Transverse colon (tissue), 4 donors: Measurements from ENCODE around the gene ETV6. TPM values are rescaled to one million over a fixed set of nuclear protein-coding genes. Genes with fewer than 3 reads are reported as not detected.
A peak's percentile ranks its signal among the peaks of the same experiment; 100 is the strongest.

Experiments
- DNase-seq: peaks from one replicate; pipeline ENCODE4 v3.0.0-alpha.2; 2019
- H3K27ac ChIP-seq, 4 donors: fragments of 200-600 bp; sonication (generic); 2 replicates each; pipeline ENCODE4 v1.5.1; 2016 to 2018; ENCODE audit warnings: inconsistent platforms in 4 of 4
- H3K27me3 ChIP-seq: fragments of 200-600 bp; sonication (generic); 2 replicates; pipeline ENCODE4 v1.5.1; 2017; ENCODE audit warnings: inconsistent platforms
- H3K36me3 ChIP-seq, 4 donors: fragments of 200-600 bp; sonication (generic); 2 replicates each; pipeline ENCODE4 v1.5.1; 2017 to 2019; ENCODE audit warnings: inconsistent platforms in 4 of 4
- H3K4me1 ChIP-seq, 4 donors: fragments of 200-600 bp; sonication (generic); 2 replicates each; pipeline ENCODE4 v1.5.1; 2017 to 2020; ENCODE audit warnings: inconsistent platforms in 4 of 4
- H3K4me3 ChIP-seq, 4 donors: fragments of 200-600 bp; sonication (generic); 1 replicate in 1 of 4; 2 replicates in 3 of 4; pipeline versions ENCODE4 v1.5.1 to v1.6.1; 2017 to 2019; ENCODE audit warnings: inconsistent platforms in 4 of 4
- H3K9me3 ChIP-seq, 2 donors: fragments of 200-600 bp; sonication (generic); 2 replicates each; pipeline ENCODE4 v1.5.1; 2017 to 2019; ENCODE audit warnings: inconsistent platforms in 2 of 2
- EP300 ChIP-seq: sonication (generic); formaldehyde crosslinking; IDR thresholded peaks from one replicate; pipeline ENCODE4 v1.6.1; 2017; ENCODE audit warnings: antibody characterized with exemption, low read depth
- POLR2A ChIP-seq: fragments of 450-650 bp; IDR thresholded peaks from one replicate; pipeline ENCODE4 v1.6.1; 2016; ENCODE audit warnings: antibody characterized with exemption, mild to moderate bottlenecking, moderate library complexity
- POLR2AphosphoS5 ChIP-seq, 3 donors: sonication (generic); formaldehyde crosslinking; IDR thresholded peaks; one replicate each; pipeline ENCODE4 v1.6.1; 2016; ENCODE audit warnings: antibody characterized with exemption in 3 of 3
- WGBS, 2 donors: methylation state at CpG; one replicate each; pipeline ENCODE4 v1.1.5; 2018; ENCODE audit warnings: low coverage in 1 of 2; 5-methylcytosine and 5-hydroxymethylcytosine counted together
- in situ Hi-C, 4 donors: fragments of 200-750 bp; cut with MboI; loops; one replicate each; pipeline versions ENCODE4 v1.15.0 to v1.15.1; 2017; ENCODE audit warnings: low sequenced_read_pairs in 3 of 4, low pct_ligation_motif_present in 1 of 4, low pct_unique_long_range_greater_than_20kb in 1 of 4
- intact Hi-C: fragments of 100-400 bp; cut with DNase I; formaldehyde crosslinking; loops from one replicate; pipeline ENCODE4 v1.15.1; 2023; ENCODE audit warnings: low total_unique reads
- total RNA-seq, 4 donors: library from RNA; depleted of rRNA; stranded (reverse); fragments of >200 nt; gene quantifications; one replicate each; pipeline ENCODE4 v1.1.0, GENCODE V29; 2016
- TF ChIP-seq, protein P1 (sequence below), 5 experiments: fragments of 200-600 bp in 3 of 5; fragments of 450-650 bp in 2 of 5; sonication (generic) in 3 of 5; IDR thresholded peaks; 1 replicate in 2 of 5; 2 replicates in 3 of 5; pipeline ENCODE4 v1.5.1; 2016 to 2017; ENCODE audit warnings: antibody characterized with exemption in 5 of 5, inconsistent platforms in 3 of 5, mild to moderate bottlenecking in 2 of 5, moderate library complexity in 1 of 5

Gene ETV6
- total RNA-seq, 4 donors from 2014 or later: 19.9 to 47.9 (median 41.0) TPM

DNA sequence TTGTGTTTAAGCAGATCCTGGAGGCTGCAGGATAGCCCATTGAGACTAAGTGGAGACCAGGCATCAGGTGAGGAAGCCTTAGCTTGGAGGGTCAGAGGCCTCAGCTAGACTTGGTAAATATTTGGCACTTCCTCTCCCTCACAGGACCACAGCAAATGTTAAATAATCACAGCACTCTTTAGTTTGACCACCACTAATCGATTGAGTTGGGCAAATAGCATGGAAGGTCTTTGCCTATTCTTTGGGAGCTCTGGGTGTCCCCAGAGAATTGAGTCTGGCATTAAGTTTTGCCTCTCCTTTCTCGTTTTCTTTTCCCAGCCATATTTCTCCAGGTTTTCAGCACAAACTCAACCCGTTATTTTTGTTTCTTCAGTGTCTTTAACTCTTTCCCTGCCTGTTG, 61.4 kb downstream of the ETV6 start:
- 50 to 68% methylated on average over 3 of the region's 3 CpGs for WGBS, 2 donors
- in situ Hi-C loops (no loop called here), intact Hi-C loops (no loop called here)

DNA sequence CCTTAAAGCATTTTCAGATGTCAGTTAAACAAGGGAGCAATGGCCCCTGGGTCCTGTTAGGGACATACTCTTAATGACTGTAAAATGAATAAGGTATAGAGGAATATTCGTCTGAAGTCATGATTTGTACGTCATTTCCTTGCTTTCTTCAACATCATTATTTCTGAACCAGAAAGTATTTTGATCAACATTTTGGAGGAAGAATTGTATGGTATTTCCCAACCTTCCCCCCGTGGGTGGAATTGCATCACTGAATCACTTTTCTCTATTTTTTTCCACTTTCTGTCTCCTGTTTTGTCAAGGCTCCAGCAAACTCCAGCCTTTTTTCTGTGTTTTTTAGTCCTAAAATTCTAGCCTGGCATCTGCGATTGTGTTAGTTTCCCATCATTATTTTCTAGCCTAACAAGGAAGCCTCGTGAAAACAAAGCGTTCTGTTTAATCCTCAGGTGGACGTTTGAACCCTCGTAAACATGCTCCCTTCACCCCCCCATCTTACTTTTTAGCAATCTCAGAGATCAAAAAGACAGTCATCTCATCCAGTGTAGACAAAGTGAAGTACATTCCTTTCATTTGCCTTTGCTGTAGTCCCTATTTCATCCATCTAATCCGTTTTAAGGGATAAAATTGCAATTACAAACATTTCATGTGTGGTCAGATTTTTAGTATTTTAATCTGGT, 62.3 kb downstream of the ETV6 start:
- in situ Hi-C loops: no loop called here

More for the DNA sequence above, 61.4 kb downstream of the ETV6 start:
- peaks cover 21 to 52% (median 27%) of the 10 kb centered on the region in 4 donors for H3K4me1 ChIP-seq
- H3K36me3 ChIP-seq: no peaks in the 10 kb centered on the region
- H3K27me3 ChIP-seq: no peaks in the 10 kb centered on the region
- peak overlapping the region in 2 of 4 donors; percentile 13 to 17 for H3K27ac ChIP-seq
- H3K4me3 ChIP-seq: no peak overlapping the region
- no peaks in the 10 kb centered on the region for H3K9me3 ChIP-seq
- TF ChIP-seq, protein P1, sequence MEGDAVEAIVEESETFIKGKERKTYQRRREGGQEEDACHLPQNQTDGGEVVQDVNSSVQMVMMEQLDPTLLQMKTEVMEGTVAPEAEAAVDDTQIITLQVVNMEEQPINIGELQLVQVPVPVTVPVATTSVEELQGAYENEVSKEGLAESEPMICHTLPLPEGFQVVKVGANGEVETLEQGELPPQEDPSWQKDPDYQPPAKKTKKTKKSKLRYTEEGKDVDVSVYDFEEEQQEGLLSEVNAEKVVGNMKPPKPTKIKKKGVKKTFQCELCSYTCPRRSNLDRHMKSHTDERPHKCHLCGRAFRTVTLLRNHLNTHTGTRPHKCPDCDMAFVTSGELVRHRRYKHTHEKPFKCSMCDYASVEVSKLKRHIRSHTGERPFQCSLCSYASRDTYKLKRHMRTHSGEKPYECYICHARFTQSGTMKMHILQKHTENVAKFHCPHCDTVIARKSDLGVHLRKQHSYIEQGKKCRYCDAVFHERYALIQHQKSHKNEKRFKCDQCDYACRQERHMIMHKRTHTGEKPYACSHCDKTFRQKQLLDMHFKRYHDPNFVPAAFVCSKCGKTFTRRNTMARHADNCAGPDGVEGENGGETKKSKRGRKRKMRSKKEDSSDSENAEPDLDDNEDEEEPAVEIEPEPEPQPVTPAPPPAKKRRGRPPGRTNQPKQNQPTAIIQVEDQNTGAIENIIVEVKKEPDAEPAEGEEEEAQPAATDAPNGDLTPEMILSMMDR (IDR thresholded peaks at IDR 0.05): no peak
- TF ChIP-seq POLR2A: no peak
- no peak for DNase-seq

DNA sequence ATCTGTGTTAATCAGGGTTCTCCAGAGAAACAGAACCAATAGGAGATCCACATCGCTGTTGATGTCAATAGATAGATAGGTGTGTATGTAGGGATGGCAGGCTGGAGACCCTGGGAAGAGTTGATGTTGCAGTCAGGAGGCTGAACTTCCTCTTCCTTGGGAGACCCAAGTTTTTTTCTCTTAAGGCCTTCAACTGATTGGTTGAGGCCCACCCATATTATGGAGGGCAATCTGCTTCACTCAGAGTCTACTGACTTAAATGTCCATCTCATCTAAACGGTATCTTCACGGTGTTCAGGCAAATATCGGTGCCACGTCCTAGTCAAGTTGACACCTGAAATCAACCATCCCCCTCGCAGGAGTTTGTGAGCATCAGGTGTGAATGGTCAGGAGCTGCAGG, 63.0 kb downstream of the ETV6 start:
- intact Hi-C loops: no loop called here

More for the DNA sequence above, 62.3 kb downstream of the ETV6 start:
- 68% methylated on average over 9 of the region's 9 CpGs for WGBS, 2 donors
- Histone ChIP-seq H3K9me3 (no peaks in the 10 kb centered on the region), H3K27ac (peak overlapping the region in 3 of 4 donors; percentile 13 to 41 (median 33)), H3K36me3 (no peaks in the 10 kb centered on the region), H3K4me1 (peaks cover 17 to 51% (median 23%) of the 10 kb centered on the region in 4 donors), H3K4me3 (no peak overlapping the region), H3K27me3 (no peaks in the 10 kb centered on the region)
- no peak for DNase-seq
- TF ChIP-seq POLR2AphosphoS5 (IDR thresholded peaks at IDR 0.05) (no peak), POLR2A (no peak), EP300 (no peak)
- TF ChIP-seq, protein P1 (IDR thresholded peaks at IDR 0.05): no peak
- intact Hi-C loops: no loop called here

GRCh38 chr12:11713202-11713601, 63.7 kb downstream of the ETV6 start:
- H3K27me3 ChIP-seq: no peaks in the 10 kb centered on the region
- H3K36me3 ChIP-seq: no peaks in the 10 kb centered on the region
- WGBS, 2 donors: 67 to 77% methylated on average over 3 to 4 of the region's 4 CpGs
- no peaks in the 10 kb centered on the region for H3K9me3 ChIP-seq
- no peak for DNase-seq
- no peak overlapping the region for H3K27ac ChIP-seq
- peaks cover 18 to 51% (median 25%) of the 10 kb centered on the region in 4 donors for H3K4me1 ChIP-seq
- no peak for TF ChIP-seq POLR2AphosphoS5 (IDR thresholded peaks at IDR 0.05)
- intact Hi-C loops (no loop called here), in situ Hi-C loops (no loop called here)
- H3K4me3 ChIP-seq: no peak overlapping the region

More for the DNA sequence above, 63.0 kb downstream of the ETV6 start:
- TF ChIP-seq EP300: no peak
- no peaks in the 10 kb centered on the region for H3K36me3 ChIP-seq
- no peaks in the 10 kb centered on the region for H3K9me3 ChIP-seq
- H3K4me3 ChIP-seq: no peak overlapping the region
- WGBS, 2 donors: 95 to 97% methylated on average over 6 of the region's 6 CpGs
- H3K4me1 ChIP-seq: peaks cover 17 to 51% (median 24%) of the 10 kb centered on the region in 4 donors
- DNase-seq: no peak
- no peak overlapping the region for H3K27ac ChIP-seq
- in situ Hi-C loops: no loop called here
- no peaks in the 10 kb centered on the region for H3K27me3 ChIP-seq

- intact Hi-C loops: no loop called here
- 96% methylated on average over 5 of the region's 5 CpGs for WGBS, 2 donors
- Histone ChIP-seq H3K9me3 (no peaks in the 10 kb centered on the region), H3K27ac (no peak overlapping the region), H3K36me3 (no peaks in the 10 kb centered on the region), H3K4me1 (peaks cover 30 to 64% (median 34%) of the 10 kb centered on the region in 4 donors), H3K27me3 (no peaks in the 10 kb centered on the region), H3K4me3 (no peak overlapping the region)
- DNase-seq: no peak
- TF ChIP-seq, protein P1 (IDR thresholded peaks at IDR 0.05): no peak
- TF ChIP-seq EP300: no peak
- TF ChIP-seq POLR2AphosphoS5 (IDR thresholded peaks at IDR 0.05): no peak
- TF ChIP-seq POLR2A: no peak
- in situ Hi-C loops: no loop called here
These were observed 65.2 kb downstream of the ETV6 start for GRCh38 chr12:11714626-11715025.
